NB4 (cell line): ENCODE measurements around the gene EED.
"Not testable (repeated sequence)": the region's sequence is repeated elsewhere in the genome, so short reads cannot be mapped to it uniquely, and the experiment has no call there.

ENCODE experiments used
- DNase-seq: peaks from one replicate; pipeline ENCODE4 v3.0.0; 2010; ENCODE audit warnings: low read depth
- H3K4me3 ChIP-seq: one replicate; pipeline ENCODE4 v1.5.1; 2011; ENCODE audit warnings: mild to moderate bottlenecking, low read depth, low read length, moderate library complexity
- CTCF ChIP-seq: IDR thresholded peaks from one replicate; pipeline ENCODE4 v1.5.1; 2012; ENCODE audit warnings: low read depth, low read length
- MYC ChIP-seq: IDR thresholded peaks from 2 replicates; pipeline ENCODE4 v1.6.1; 2011; ENCODE audit warnings: low read depth, low read length
- POLR2A ChIP-seq: IDR thresholded peaks from 2 replicates; pipeline ENCODE4 v1.6.1; 2011; ENCODE audit warnings: mild to moderate bottlenecking; ENCODE audit not compliant: insufficient read length; ENCODE audit errors: extremely low read depth
- TF ChIP-seq, protein P1 (sequence below): IDR thresholded peaks from 2 replicates; pipeline ENCODE4 v1.6.1; 2011; ENCODE audit warnings: low read depth, low read length

EED gene

DNA sequence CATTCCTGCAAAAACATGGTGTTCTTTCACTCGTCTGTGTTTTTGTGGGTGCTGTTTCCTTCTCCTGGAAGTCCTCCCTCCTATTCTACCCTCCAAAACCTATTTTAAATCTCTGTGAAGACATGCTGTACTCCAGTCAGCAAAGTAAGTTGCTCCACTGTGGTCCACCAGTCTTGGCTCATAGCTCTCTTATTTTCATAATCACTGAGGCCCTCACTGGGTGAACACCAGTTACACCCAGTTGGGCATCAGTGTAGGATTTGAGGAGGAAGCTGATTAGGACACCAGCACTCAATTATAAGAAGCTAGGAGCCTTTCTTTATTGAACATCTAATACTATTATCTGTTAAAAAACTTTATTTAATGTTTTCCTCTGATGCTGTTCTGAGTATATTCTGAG lies 23.9 kb upstream of the EED start:
- no peak overlapping the region for H3K4me3 ChIP-seq
- DNase-seq, result no peak
- TF ChIP-seq CTCF (no peak), MYC (no peak), POLR2A (no peak)
- TF ChIP-seq, protein P1, sequence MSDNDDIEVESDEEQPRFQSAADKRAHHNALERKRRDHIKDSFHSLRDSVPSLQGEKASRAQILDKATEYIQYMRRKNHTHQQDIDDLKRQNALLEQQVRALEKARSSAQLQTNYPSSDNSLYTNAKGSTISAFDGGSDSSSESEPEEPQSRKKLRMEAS, result no peak

DNA sequence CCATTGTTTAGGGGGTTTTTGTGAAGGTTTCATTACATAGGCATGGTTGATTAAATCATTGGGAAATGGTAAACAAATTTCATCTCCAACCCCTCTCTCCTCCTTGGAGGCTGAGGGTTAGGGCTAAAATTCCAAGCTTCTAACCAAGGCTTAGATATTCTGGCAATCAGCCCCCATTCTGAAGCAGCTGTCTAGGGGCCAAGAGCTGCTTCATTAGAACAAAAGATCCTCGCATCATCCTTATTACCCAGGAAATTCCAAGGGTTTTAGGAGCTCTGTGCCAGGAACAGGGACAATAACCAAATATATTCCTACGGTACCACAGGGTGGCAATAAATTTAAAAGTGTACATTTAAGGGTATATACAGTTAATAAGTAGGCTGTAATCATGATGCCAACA lies 22.5 kb upstream of the EED start:
- no peak overlapping the region for H3K4me3 ChIP-seq
- no peak for DNase-seq
- TF ChIP-seq CTCF (no peak), POLR2A (no peak), MYC (no peak)
- TF ChIP-seq, protein P1, result no peak

GRCh38 chr11:86224575-86224974 lies 20.0 kb upstream of the EED start:
- not testable (repeated sequence) for DNase-seq, H3K4me3 ChIP-seq

DNA sequence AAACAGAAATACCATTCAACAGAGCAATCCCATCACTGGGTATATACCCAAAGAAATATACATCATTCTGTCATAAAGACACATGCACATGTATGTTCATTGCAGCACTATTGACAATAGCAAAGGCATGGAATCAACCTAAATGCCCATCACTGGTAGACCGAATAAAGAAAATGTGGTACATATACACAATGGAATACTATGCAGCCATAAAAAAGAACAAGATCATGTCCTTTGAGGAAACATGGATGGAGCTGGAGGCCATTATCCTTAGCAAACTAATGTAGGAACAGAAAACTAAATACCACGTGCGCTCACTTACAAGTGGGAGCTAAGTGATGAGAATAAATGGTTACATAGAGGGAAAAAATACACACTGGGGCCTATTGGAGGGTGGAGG lies 19.2 kb upstream of the EED start:
- not testable (repeated sequence) for H3K4me3 ChIP-seq, DNase-seq

DNA sequence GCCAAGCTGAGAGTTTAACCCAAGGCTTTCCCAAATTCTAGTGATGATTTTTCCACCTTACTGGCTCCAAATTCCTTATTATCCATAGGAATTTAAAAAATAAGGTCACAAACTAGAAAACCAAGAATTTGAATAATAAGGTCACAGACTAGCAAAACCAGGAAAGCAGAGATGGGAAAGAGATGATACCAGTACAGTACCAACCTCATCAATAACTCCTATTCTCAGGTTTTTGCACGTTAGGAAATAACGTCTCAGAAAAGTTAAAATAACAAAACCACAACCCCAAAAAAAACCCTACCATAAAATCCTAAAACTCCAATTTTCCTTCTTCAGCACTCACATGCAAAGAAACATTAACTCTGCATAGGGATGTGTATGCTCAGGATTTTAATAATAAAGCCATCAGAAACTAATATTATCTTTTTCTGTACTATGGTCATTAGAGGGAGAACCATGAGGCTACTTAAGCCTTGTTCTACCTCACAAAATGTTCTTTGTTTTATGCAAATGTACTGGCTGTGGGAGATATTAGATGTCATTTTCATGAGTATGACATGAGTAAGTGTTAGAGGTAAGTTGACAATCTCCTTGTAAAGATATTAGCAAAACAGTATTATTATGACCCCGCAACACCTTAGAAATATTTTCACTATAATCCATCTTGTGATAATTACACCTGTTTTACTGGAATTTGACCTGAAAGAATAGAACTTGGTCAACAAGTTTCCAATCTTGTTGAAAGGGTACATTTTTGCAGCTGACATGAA lies 16.1 kb upstream of the EED start:
- TF ChIP-seq MYC, result no peak
- TF ChIP-seq POLR2A, result no peak
- no peak for TF ChIP-seq CTCF
- TF ChIP-seq, protein P1, result no peak
- DNase-seq, result no peak
- H3K4me3 ChIP-seq, result no peak overlapping the region

DNA sequence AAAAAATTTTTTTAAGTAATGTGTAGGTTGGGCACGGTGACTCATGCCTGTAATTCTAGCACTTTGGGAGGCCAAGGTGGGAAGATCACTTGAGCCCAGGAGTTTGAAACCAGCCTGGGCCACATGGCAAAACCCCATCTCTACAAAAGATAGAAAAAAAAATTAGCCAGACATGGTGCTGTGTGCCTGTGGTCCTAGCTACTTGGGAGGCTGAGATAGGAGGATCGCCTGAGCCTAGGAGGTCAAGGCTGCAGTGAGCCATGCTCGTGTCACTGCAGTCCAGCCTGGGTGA lies 15.6 kb upstream of the EED start:
- not testable (repeated sequence) for H3K4me3 ChIP-seq, DNase-seq

DNA sequence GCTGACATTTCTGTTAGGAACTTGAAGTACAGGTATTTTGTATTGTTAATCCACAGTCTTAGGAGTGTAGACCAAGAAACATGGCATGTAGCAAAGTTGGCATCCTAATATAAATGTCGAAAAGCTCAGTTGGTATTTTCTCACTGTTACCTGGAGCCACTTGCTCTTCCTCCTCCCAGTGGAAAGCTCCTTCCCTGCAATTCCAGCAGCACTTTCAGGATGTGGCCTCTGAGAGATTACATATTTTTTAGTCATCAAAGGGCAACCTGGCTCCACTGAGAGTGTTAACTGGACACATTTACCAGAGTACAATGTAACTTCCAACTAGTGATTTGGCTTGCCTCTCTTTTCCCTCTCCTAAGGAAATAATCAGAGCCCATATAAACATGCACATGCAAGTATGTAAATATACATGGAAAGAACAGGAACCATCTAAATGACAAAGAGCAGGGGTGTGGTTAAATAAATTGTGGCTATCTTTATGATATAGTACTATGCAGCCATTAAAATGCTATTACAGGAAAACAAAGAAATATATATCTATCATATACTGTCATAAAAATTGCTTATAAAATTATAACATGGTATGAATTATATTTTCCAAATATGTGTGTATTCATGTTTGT lies 14.3 kb upstream of the EED start:
- no peak overlapping the region for H3K4me3 ChIP-seq
- no peak for DNase-seq
- TF ChIP-seq, protein P1, result no peak
- no peak for TF ChIP-seq CTCF
- TF ChIP-seq POLR2A, result no peak
